Endothelial cell of umbilical vein (primary cell): ENCODE measurements around the gene RXFP1. TPM values are rescaled to one million over a fixed set of nuclear protein-coding genes. Genes with fewer than 3 reads are reported as not detected.

Source experiments
- BruUV-seq: library from RNA; stranded (reverse); fragments of 400-500 nt; replicated peaks from 2 replicates; lab custom pipeline; 2021; lab: Mats Ljungman, UMichigan
- CTCF ChIA-PET: fragments of 300-600, 350-600 bp; sonication (Branson Sonifier 250); formaldehyde crosslinking; loops from one replicate; lab custom pipeline; 2021; ENCODE audit warnings: antibody characterized with exemption, inconsistent platforms; lab: Charles Lee
- POLR2A ChIA-PET: fragments of 300-600, 350-600 bp; sonication (Branson Sonifier 250); formaldehyde crosslinking; loops from one replicate; lab custom pipeline; 2021; ENCODE audit warnings: antibody characterized with exemption, inconsistent platforms; lab: Charles Lee
- DNase-seq: peaks from one replicate; pipeline ENCODE4 v3.0.0-alpha.2; 2011; ENCODE audit warnings: low read depth, low spot score
- FAIRE-seq: peaks from 2 replicates; lab custom pipeline; 2011; peaks lifted over from hg19 to GRCh38; lab: Jason Lieb, UNC
- H2AFZ ChIP-seq: 2 replicates; pipeline ENCODE4 v1.6.0; 2012; ENCODE audit warnings: low read depth, low read length, control low read depth, inconsistent platforms
- H3K27ac ChIP-seq: 2 replicates; pipeline ENCODE4 v1.5.1; 2011; ENCODE audit warnings: low read depth, mild to moderate bottlenecking, control low read depth, low read length, moderate library complexity; ENCODE audit not compliant: insufficient read depth
- H3K27me3 ChIP-seq, 2 experiments: 2 replicates each; pipeline versions ENCODE4 v1.6.0 to v1.6.1; 2011; ENCODE audit warnings: low read length in 2 of 2, mixed read lengths in 1 of 2; ENCODE audit not compliant: control insufficient read depth in 2 of 2, insufficient read depth in 2 of 2
- H3K36me3 ChIP-seq, 2 experiments: 2 replicates in 1 of 2; 3 replicates in 1 of 2; pipeline ENCODE4 v1.5.1; 2011; ENCODE audit warnings: low read length in 2 of 2, mild to moderate bottlenecking in 1 of 2, moderate library complexity in 1 of 2; ENCODE audit not compliant: control insufficient read depth in 2 of 2, insufficient read depth in 2 of 2; ENCODE audit errors: extremely low read depth in 1 of 2
- H3K4me1 ChIP-seq: 3 replicates; pipeline ENCODE4 v1.5.1; 2011; ENCODE audit warnings: mild to moderate bottlenecking, low read length; ENCODE audit not compliant: control insufficient read depth, insufficient read depth; ENCODE audit errors: extremely low read depth
- H3K4me2 ChIP-seq: 2 replicates; pipeline ENCODE4 v1.6.1; 2011; ENCODE audit warnings: low read length, control low read depth, mixed read lengths; ENCODE audit not compliant: insufficient read depth
- H3K4me3 ChIP-seq, 3 experiments: fragments of 200-600 bp in 1 of 3; sonication (generic), shearing (Covaris generic) in 1 of 3; replicated peaks in 1 of 3; 2 replicates each; pipeline ENCODE4 v1.5.1; 2011 to 2016; ENCODE audit warnings: control low read depth in 3 of 3, low read length in 3 of 3, mild to moderate bottlenecking in 2 of 3, inconsistent platforms in 1 of 3, low read depth in 1 of 3, moderate library complexity in 1 of 3; ENCODE audit not compliant: insufficient read depth in 1 of 3
- H3K79me2 ChIP-seq: 2 replicates; pipeline ENCODE4 v1.6.0; 2012; ENCODE audit warnings: low read length, inconsistent platforms; ENCODE audit not compliant: control insufficient read depth, insufficient read depth
- H3K9ac ChIP-seq: replicated peaks from 2 replicates; pipeline ENCODE3; 2011; ENCODE audit warnings: low read length, control low read depth; ENCODE audit not compliant: insufficient read depth; ENCODE audit errors: extremely low read depth
- H3K9me1 ChIP-seq: replicated peaks from 3 replicates; pipeline ENCODE4 v1.6.0; 2011; ENCODE audit warnings: mild to moderate bottlenecking, low read length; ENCODE audit not compliant: control insufficient read depth, insufficient read depth; ENCODE audit errors: extremely low read depth
- H3K9me3 ChIP-seq: replicated peaks from 2 replicates; pipeline ENCODE4 v1.5.1; 2012; ENCODE audit warnings: low read length, inconsistent platforms; ENCODE audit not compliant: control insufficient read depth, insufficient read depth
- H4K20me1 ChIP-seq: replicated peaks from 2 replicates; pipeline ENCODE3; 2011; ENCODE audit warnings: mild to moderate bottlenecking, low read length; ENCODE audit not compliant: control insufficient read depth, insufficient read depth; ENCODE audit errors: extremely low read depth
- EZH2 ChIP-seq: IDR thresholded peaks from 2 replicates; pipeline ENCODE4 v1.6.1; 2012; ENCODE audit warnings: borderline replicate concordance, low read depth, mild to moderate bottlenecking, moderate library complexity, low read length, inconsistent platforms; ENCODE audit not compliant: severe bottlenecking
- FOS ChIP-seq: IDR thresholded peaks from 2 replicates; pipeline ENCODE4 v1.6.1; 2011; ENCODE audit warnings: mild to moderate bottlenecking, low read length, moderate library complexity, borderline replicate concordance; ENCODE audit not compliant: insufficient read depth
- GATA2 ChIP-seq: IDR thresholded peaks from 2 replicates; pipeline ENCODE4 v1.7.0; 2011; ENCODE audit warnings: low read depth, mild to moderate bottlenecking, moderate library complexity, mixed read lengths, low read length; ENCODE audit not compliant: insufficient read length, insufficient read depth
- JUN ChIP-seq: IDR thresholded peaks from 2 replicates; pipeline ENCODE4 v1.6.1; 2011; ENCODE audit warnings: borderline replicate concordance, low read depth; ENCODE audit not compliant: insufficient read length, insufficient read depth
- MYC ChIP-seq: IDR thresholded peaks from one replicate; pipeline ENCODE4 v1.6.1; 2011; ENCODE audit warnings: mild to moderate bottlenecking, low read depth, low read length
- POLR2A ChIP-seq: IDR thresholded peaks from 2 replicates; pipeline ENCODE4 v1.6.1; 2012; ENCODE audit warnings: low read depth, mild to moderate bottlenecking, control low read depth, low read length
- POLR2AphosphoS5 ChIP-seq: IDR thresholded peaks from 2 replicates; pipeline ENCODE4 v1.6.1; 2012; ENCODE audit warnings: low read depth, mild to moderate bottlenecking, control low read depth, low read length, moderate library complexity; ENCODE audit not compliant: insufficient read depth
- dilution Hi-C: fragments of 300-500 bp; cut with MboI; formaldehyde crosslinking; loops from one replicate; pipeline ENCODE4 v1.15.0; 2019; ENCODE audit warnings: low sequenced_read_pairs; ENCODE audit not compliant: extremely low pct_ligation_motif_present
- intact Hi-C: fragments of 100-400 bp; cut with micrococcal nuclease; formaldehyde crosslinking; loops from one replicate; pipeline ENCODE4 v1.10.0; 2022
- polyA plus RNA-seq, 4 experiments: library from polyadenylated mRNA; depleted of rRNA in 3 of 4; stranded (reverse) in 3 of 4; unstranded in 1 of 4; fragments of >200 nt; gene quantifications; 2 replicates each; pipeline versions ENCODE4 v1.2.1 to v1.2.3, GENCODE V29; 2011 to 2012; ENCODE audit warnings: missing spikeins in 1 of 4
- total RNA-seq: library from RNA; stranded (reverse); gene quantifications from 2 replicates; pipeline ENCODE4 v1.2.3, GENCODE V29; 2021
- TF ChIP-seq, protein P1 (sequence below), 2 donors: IDR thresholded peaks; 1 replicate in 1 of 2; 2 replicates in 1 of 2; pipeline ENCODE4 v1.5.1; 2011; ENCODE audit warnings: low read length in 2 of 2, mild to moderate bottlenecking in 2 of 2, moderate library complexity in 2 of 2, control low read depth in 1 of 2, inconsistent platforms in 1 of 2, low read depth in 1 of 2; ENCODE audit not compliant: insufficient read depth in 1 of 2; ENCODE audit errors: extremely low read depth in 1 of 2
- TF ChIP-seq, protein P2 (sequence below): IDR thresholded peaks from 2 replicates; pipeline ENCODE4 v1.6.1; 2011; ENCODE audit not compliant: insufficient read depth, insufficient read length

RXFP1 gene
- total and polyA plus RNA-seq, 2 donors (not counting 3 experiments of a cell fraction or from before 2014, with no cell fraction given) = not detected

DNA sequence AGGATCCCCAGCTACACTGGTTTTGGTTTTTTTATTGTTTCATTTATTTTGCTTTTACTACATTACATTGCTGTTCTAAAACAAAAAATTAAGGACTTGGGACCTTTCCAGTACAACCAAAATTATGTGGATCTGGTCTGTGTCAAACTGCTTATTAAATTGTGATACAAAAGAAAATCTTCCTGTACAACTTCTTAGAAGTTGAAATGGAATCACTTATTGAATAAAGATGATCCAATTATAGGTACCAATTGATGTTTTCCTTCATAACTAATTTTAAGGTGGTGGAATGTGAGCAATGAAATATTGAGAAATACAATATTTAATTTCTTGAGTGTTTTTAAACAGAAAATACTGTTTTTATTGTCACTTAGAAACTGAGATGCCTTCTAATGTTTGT is 82.7 kb downstream of the RXFP1 start:
- DNase-seq (no peak), FAIRE-seq (no peak)
- ChIA-PET POLR2A (no interaction called here), CTCF (interaction anchor here (0.9 to 1.5 kb wide), 3 partner anchors 10 to 344 kb away, joined by 3 to 5 read pairs (median 4); no protein-coding TSS in a partner anchor)
- no TSS peak for BruUV-seq
- no peak overlapping the region for H3K27ac ChIP-seq
- no peaks in the 10 kb centered on the region for H4K20me1 ChIP-seq
- no peaks in the 10 kb centered on the region for H3K9me1 ChIP-seq
- intact Hi-C loops (no loop called here), dilution Hi-C loops (no loop called here)
- no peak overlapping the region for H3K4me2 ChIP-seq
- H3K9ac ChIP-seq = no peak overlapping the region
- H3K27me3 ChIP-seq = no peaks in the 10 kb centered on the region
- H3K4me1 ChIP-seq = no peaks in the 10 kb centered on the region
- H3K79me2 ChIP-seq = no peaks in the 10 kb centered on the region
- H3K9me3 ChIP-seq = no peaks in the 10 kb centered on the region
- TF ChIP-seq POLR2AphosphoS5 = no peak
- TF ChIP-seq, protein P1, sequence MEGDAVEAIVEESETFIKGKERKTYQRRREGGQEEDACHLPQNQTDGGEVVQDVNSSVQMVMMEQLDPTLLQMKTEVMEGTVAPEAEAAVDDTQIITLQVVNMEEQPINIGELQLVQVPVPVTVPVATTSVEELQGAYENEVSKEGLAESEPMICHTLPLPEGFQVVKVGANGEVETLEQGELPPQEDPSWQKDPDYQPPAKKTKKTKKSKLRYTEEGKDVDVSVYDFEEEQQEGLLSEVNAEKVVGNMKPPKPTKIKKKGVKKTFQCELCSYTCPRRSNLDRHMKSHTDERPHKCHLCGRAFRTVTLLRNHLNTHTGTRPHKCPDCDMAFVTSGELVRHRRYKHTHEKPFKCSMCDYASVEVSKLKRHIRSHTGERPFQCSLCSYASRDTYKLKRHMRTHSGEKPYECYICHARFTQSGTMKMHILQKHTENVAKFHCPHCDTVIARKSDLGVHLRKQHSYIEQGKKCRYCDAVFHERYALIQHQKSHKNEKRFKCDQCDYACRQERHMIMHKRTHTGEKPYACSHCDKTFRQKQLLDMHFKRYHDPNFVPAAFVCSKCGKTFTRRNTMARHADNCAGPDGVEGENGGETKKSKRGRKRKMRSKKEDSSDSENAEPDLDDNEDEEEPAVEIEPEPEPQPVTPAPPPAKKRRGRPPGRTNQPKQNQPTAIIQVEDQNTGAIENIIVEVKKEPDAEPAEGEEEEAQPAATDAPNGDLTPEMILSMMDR (IDR thresholded peaks at IDR 0.05; ENCODE audit: extremely low read depth in 1 of 2, insufficient read depth in 1 of 2, low read depth in 1 of 2, low read length in 2 of 2) = no peak
- TF ChIP-seq JUN = no peak
- TF ChIP-seq MYC = no peak
- TF ChIP-seq EZH2 = no peak
- TF ChIP-seq, protein P2, sequence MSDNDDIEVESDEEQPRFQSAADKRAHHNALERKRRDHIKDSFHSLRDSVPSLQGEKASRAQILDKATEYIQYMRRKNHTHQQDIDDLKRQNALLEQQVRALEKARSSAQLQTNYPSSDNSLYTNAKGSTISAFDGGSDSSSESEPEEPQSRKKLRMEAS = no peak
- no peak for TF ChIP-seq GATA2
- no peak for TF ChIP-seq POLR2A
- TF ChIP-seq FOS = no peak
- H3K4me3 ChIP-seq = no peak overlapping the region
- no peak overlapping the region for H2AFZ ChIP-seq
- H3K36me3 ChIP-seq = no peaks in the 10 kb centered on the region
